Measurements from ENCODE around the gene RBM42.

RBM42 gene

DNA sequence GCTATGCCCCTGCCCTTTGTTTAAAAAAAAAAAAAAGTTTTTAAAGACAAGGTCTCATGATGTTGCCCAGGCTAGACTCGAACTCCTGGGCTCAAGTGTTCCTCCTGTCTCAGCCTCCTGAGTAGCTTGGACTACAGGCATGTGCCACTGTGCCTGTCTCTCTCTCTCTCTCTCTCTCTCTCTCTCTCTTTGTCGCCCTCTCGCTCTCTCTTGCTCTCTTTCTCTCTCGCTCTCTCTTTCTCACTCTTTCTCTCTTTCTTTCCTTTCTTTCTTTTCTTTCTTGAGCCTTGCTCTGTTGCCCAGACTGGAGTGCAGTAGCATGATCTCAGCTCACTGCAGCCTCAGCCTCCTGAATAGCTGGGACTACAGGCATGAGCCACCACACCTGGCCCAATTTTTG, 26.8 kb downstream of the RBM42 start:
- DNase-seq = no peak

- no peak for DNase-seq
Measured at GRCh38 chr19:35656700-35657099, 27.9 kb downstream of the RBM42 start.

- no peak for DNase-seq
Measured at GRCh38 chr19:35657904-35658700, 29.3 kb downstream of the RBM42 start.

DNA sequence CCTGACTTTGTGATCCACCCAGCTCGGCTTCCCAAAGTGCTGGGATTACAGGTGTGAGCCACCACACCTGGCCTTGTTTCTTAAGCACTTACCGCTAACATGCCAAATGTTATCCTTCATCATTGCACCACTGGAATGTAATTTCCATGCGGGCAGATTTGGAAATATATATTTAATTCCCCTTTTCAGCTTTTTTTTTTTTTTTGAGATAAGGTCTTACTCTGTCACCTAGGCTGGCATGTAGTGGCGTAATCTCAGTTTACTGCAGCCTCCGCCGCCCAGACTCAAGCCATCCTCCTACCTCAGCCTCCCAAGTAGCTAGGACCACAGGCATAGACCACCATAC, 33.1 kb downstream of the RBM42 start:
- DNase-seq = no peak

DNA sequence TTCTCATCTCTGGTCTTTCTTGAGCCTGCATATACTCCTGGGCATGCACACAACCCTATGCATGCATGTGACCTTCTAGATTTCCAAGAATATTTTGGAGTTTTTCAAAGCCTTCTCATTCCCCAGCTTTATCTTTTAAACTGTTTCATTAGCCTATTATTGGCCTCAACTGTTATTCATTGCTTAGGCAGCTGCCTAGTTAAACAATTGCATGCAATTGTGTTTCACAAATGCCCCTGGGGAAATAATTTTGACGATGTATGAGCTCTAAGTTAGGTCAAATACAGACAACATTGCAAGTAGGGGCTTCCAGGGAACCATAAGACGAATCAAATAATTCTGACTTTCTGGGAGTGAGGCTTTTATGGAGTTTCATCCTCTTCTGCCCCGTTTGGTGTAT, 35.1 kb downstream of the RBM42 start:
- DNase-seq = no peak

DNA sequence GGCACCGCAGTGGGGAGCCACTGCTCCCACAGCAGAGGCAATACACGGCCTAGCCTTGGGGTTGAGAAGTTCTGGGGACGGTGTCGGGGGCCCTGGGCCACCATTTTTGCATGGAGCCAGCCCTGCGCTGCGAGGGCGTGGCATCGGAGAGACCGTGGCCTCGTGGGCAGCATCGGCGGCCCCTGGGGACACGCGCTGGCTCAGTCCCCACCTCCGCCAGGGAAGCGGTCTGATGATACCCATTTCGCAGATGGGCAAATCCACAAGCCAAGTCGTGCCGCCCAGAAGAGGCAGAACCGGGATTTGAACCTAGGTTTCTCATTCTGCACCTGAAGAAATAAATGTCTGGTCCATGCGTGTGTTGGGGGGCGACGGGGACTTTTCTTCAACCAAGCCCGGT, 36.3 kb downstream of the RBM42 start:
- DNase-seq = no peak

DNA sequence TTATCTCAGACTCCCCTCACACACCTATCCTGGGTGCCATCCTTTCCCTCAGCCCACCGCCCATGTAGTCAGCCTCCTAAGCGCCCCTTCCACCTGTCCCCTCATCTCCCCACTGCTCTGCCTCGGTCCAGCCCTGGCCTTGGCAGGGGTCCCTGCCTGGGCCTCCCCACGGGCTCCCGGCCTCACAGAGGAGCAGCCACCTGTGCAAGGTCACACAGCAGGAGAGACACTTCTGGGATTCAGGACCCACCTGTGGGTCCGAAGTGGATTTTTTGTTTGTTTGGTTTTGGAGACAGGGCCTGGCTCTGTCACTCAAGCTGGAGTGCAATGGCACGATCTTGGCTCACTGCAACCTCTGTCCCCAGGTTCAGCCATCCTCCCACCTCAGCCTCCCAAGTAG, 36.8 kb downstream of the RBM42 start:
- DNase-seq = no peak

GRCh38 chr19:35666251-35666913, 37.5 kb downstream of the RBM42 start, which contains the start of gene UPK1A:
Gene UPK1A (plus strand): TSS chr19:35666517. CDS start chr19:35666813, 296 bp downstream.
- DNase-seq = no peak

- DNase-seq = no peak
Measured at GRCh38 chr19:35669566-35669965, 40.7 kb downstream of the RBM42 start.

DNA sequence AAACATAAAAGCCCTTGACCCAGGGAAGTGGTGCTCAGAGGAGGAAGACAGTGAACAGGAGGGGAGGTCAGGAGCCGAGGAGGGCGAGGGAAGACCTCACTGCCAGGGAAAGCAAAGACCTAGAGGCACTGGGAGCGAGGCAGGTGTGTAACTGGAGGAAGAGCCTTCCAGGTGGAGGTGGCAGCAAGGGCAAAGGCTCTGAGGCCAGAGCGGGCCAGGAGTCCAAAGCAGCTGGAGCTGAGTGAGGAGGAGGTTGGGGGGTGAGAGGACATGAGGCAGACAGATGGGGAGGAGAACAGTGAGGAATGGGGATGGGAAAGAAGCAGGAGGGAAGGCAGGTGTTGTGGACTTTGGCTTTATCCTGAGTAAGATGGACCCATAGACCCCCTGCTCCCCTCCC, 41.1 kb downstream of the RBM42 start:
- DNase-seq = no peak

DNA sequence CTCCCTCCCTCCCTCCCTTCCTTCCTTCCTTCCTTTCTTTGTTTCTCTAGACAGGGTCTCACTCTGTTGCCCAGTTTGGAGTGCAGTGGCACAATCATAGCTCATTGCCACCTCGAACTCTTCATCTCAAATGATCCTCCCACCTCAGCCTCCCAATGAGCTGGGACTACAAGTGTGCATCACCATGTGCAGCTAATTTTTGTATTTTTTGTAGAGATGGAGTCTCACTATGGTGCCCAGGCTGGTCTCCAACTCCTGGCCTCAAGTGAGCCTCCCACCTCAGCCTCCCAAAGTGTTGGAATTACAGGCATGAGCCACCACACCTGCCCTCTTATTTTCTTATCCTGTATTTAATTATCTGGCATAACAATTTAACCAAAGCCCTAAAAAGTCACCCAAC, 41.9 kb downstream of the RBM42 start:
- DNase-seq = no peak

DNA sequence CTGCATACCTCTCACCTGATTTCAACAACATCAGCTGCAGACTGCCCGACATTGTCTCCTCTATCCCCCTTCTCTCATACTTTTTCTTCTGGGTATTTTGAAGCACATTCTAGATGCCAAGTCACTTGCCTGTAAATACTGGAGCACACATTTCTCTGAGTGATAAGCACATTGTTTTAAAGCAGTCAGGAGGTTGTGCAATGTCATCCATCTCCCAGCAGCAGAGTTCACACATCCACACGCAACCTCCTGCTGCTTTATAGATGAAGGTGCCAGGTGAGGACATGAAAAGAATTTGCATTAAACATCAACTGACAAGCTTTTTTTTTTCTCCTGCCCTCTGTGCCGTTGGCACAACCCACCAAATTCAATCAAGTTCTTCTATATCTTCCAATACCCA, 43.0 kb downstream of the RBM42 start:
- DNase-seq = no peak

DNA sequence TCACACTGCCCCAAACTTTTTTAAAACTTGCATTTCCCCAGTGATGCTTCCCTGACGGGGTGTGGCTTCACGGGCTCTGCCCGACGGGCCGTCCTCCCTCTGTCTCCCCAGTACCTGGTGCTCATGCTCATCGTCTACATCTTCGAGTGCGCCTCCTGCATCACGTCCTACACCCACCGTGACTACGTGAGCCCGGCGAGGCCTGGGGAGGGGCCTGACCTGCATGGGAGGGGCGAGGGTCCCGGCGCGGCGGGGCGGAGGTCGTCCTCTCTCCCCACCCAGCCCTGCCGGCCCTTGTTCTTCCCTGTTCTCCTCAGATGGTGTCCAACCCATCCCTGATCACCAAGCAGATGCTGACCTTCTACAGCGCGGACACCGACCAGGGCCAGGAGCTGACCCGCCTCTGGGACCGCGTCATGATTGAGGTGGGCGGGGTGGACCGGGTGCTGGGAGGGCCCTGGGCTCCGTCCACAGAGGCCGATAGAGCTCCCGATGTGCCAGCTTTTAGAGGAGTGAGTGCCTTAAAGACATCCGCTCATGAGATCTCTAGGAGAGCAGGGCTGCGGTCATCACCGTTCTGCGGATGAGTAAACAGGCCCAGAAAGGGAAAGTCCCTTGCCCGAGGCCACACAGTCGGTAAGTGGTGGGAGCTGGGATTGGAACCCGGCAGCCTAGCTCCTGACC, 44.4 kb downstream of the RBM42 start:
- DNase-seq = peak; percentile 3 to 48

- no peak for DNase-seq
Measured at GRCh38 chr19:35675589-35676140, 46.8 kb downstream of the RBM42 start.

Data from CD4-positive, alpha-beta T cell treated with Interferon alpha-2 for 1 hour (primary cell).